Activated naive CD4-positive, alpha-beta T cell treated with anti-CD3 and anti-CD28 coated beads, Interleukin-2, amount 10 ng/mL, durations not matched to agents 7 days and 5 days (primary cell): ENCODE measurements around the gene BNIPL.

Experiments
- CTCF ChIA-PET: fragments of 350-600 bp; sonication (Branson Sonifier 250); formaldehyde crosslinking; loops from one replicate; lab custom pipeline; 2021; ENCODE audit warnings: antibody characterized with exemption; lab: Charles Lee
- DNase-seq: peaks from one replicate; pipeline ENCODE4 v3.0.0-alpha.2; 2020
- H3K27ac Mint-ChIP-seq: one replicate; pipeline ENCODE4 v1.8.0; 2021; ENCODE audit warnings: mild to moderate bottlenecking, moderate library complexity, mixed read lengths
- H3K27me3 Mint-ChIP-seq: one replicate; pipeline ENCODE4 v1.8.0; 2021; ENCODE audit warnings: mild to moderate bottlenecking, mixed read lengths
- H3K36me3 Mint-ChIP-seq: one replicate; pipeline ENCODE4 v1.8.0; 2021; ENCODE audit warnings: mixed read lengths
- H3K4me1 Mint-ChIP-seq: one replicate; pipeline ENCODE4 v1.8.0; 2021; ENCODE audit warnings: mixed read lengths
- H3K4me3 Mint-ChIP-seq: one replicate; pipeline ENCODE4 v1.8.0; 2021; ENCODE audit warnings: mild to moderate bottlenecking, moderate library complexity, mixed read lengths
- H3K9me3 Mint-ChIP-seq: one replicate; pipeline ENCODE4 v1.8.0; 2021; ENCODE audit warnings: mixed read lengths

BNIPL gene

GRCh38 chr1:151024540-151025146 is 11.7 kb upstream of the BNIPL start:
- peak overlapping the region; percentile 30 for H3K27ac Mint-ChIP-seq
- H3K4me3 Mint-ChIP-seq: peak overlapping the region; percentile 8
- H3K9me3 Mint-ChIP-seq: no peaks in the 10 kb centered on the region
- H3K36me3 Mint-ChIP-seq: peaks cover 22% of the 10 kb centered on the region
- CTCF ChIA-PET: interaction anchor here (0.6 to 4.7 kb wide), 25 partner anchors 8 to 227 kb away, joined by 3 to 41 read pairs (median 4); partner anchors contain the start of genes BNIPL, C1orf56, CDC42SE1 and LYSMD1
- H3K27me3 Mint-ChIP-seq: no peaks in the 10 kb centered on the region
- DNase-seq: peak; percentile 92
- H3K4me1 Mint-ChIP-seq: peaks cover 6% of the 10 kb centered on the region

- peak overlapping the region; percentile 26 for H3K27ac Mint-ChIP-seq
- peaks cover 6% of the 10 kb centered on the region for H3K4me1 Mint-ChIP-seq
- H3K27me3 Mint-ChIP-seq: no peaks in the 10 kb centered on the region
- H3K9me3 Mint-ChIP-seq: no peaks in the 10 kb centered on the region
- H3K36me3 Mint-ChIP-seq: peaks cover 30% of the 10 kb centered on the region
- H3K4me3 Mint-ChIP-seq: no peak overlapping the region
- CTCF ChIA-PET: interaction anchor here (0.6 to 4.7 kb wide), 7 partner anchors 11 to 73 kb away, joined by 3 to 41 read pairs (median 4); partner anchors contain the start of genes BNIPL, C1orf56, CDC42SE1 and MLLT11
- no peak for DNase-seq
Observed at GRCh38 chr1:151026460-151026859, 9.9 kb upstream of the BNIPL start.

GRCh38 chr1:151032164-151032563 is 4.2 kb upstream of the BNIPL start:
- H3K36me3 Mint-ChIP-seq: peaks cover 42% of the 10 kb centered on the region
- CTCF ChIA-PET: interaction anchor here (0.9 kb wide), 1 partner anchor 16 kb away, joined by 3 read pairs; the partner anchor contains the start of gene C1orf56
- H3K4me3 Mint-ChIP-seq: no peak overlapping the region
- peaks cover 5% of the 10 kb centered on the region for H3K4me1 Mint-ChIP-seq
- no peak for DNase-seq
- H3K9me3 Mint-ChIP-seq: no peaks in the 10 kb centered on the region
- H3K27me3 Mint-ChIP-seq: no peaks in the 10 kb centered on the region
- H3K27ac Mint-ChIP-seq: no peak overlapping the region

- Mint-ChIP-seq H3K27ac (no peak overlapping the region), H3K27me3 (no peaks in the 10 kb centered on the region), H3K36me3 (peaks cover 30% of the 10 kb centered on the region), H3K9me3 (no peaks in the 10 kb centered on the region), H3K4me1 (peaks cover 5% of the 10 kb centered on the region), H3K4me3 (no peak overlapping the region)
- CTCF ChIA-PET: no interaction called here
- no peak for DNase-seq
Observed at GRCh38 chr1:151035167-151035566, 1.2 kb upstream of the BNIPL start.

- H3K4me3 Mint-ChIP-seq: no peak overlapping the region
- H3K27me3 Mint-ChIP-seq: no peaks in the 10 kb centered on the region
- peaks cover 23% of the 10 kb centered on the region for H3K36me3 Mint-ChIP-seq
- peaks cover 5% of the 10 kb centered on the region for H3K4me1 Mint-ChIP-seq
- H3K9me3 Mint-ChIP-seq: no peaks in the 10 kb centered on the region
- no peak for DNase-seq
- CTCF ChIA-PET: interaction anchor here (3.3 kb wide), 1 partner anchor 12 kb away, joined by 16 read pairs; no protein-coding TSS in a partner anchor
- H3K27ac Mint-ChIP-seq: no peak overlapping the region
Observed at GRCh38 chr1:151037032-151037431, 646 bp downstream of the BNIPL start.

GRCh38 chr1:151039521-151039920 is 3.1 kb downstream of the BNIPL start:
- Mint-ChIP-seq H3K9me3 (no peaks in the 10 kb centered on the region), H3K27ac (no peak overlapping the region), H3K4me1 (peaks cover 18% of the 10 kb centered on the region), H3K27me3 (no peaks in the 10 kb centered on the region), H3K4me3 (no peak overlapping the region), H3K36me3 (peaks cover 12% of the 10 kb centered on the region)
- CTCF ChIA-PET: interaction anchor here (1.2 kb wide), 1 partner anchor 9 kb away, joined by 4 read pairs; no protein-coding TSS in a partner anchor
- no peak for DNase-seq

- Mint-ChIP-seq H3K4me1 (peaks cover 34% of the 10 kb centered on the region), H3K4me3 (no peak overlapping the region), H3K36me3 (peaks cover 3% of the 10 kb centered on the region), H3K27me3 (no peaks in the 10 kb centered on the region), H3K27ac (no peak overlapping the region), H3K9me3 (no peaks in the 10 kb centered on the region)
- CTCF ChIA-PET: interaction anchor here (1.0 to 1.4 kb wide), 4 partner anchors 17 to 29 kb away, joined by 3 to 4 read pairs (median 3); partner anchors contain the start of gene GABPB2
- peak; percentile 27 for DNase-seq
Observed at GRCh38 chr1:151043163-151043562, 6.8 kb downstream of the BNIPL start.

GRCh38 chr1:151047591-151047924 is 11.2 kb downstream of the BNIPL start, which contains the start of gene C1orf56:
C1orf56 (plus strand) TSS chr1:151047751; CDS start chr1:151047848, 97 bp downstream.
- Mint-ChIP-seq H3K27me3 (no peaks in the 10 kb centered on the region), H3K27ac (peak within 1 kb of the TSS; percentile 76), H3K4me3 (peak within 1 kb of the TSS; percentile 77), H3K4me1 (peaks cover 73% of the 10 kb centered on the region), H3K9me3 (no peaks in the 10 kb centered on the region), H3K36me3 (peaks cover 20% of the 10 kb centered on the region)
- CTCF ChIA-PET: interaction anchor here (0.9 to 4.6 kb wide), 10 partner anchors 10 to 109 kb away, joined by 3 to 22 read pairs (median 4); partner anchors contain the start of genes CDC42SE1, MINDY1, MLLT11 and TNFAIP8L2
- DNase-seq: peak; percentile 72

- CTCF ChIA-PET: interaction anchor here (0.6 to 4.6 kb wide), 13 partner anchors 9 to 293 kb away, joined by 3 to 22 read pairs (median 3); partner anchors contain the start of genes CDC42SE1, MINDY1, MLLT11 and SETDB1
- Mint-ChIP-seq H3K27ac (peak overlapping the region; percentile 76), H3K9me3 (no peaks in the 10 kb centered on the region), H3K4me3 (peak overlapping the region; percentile 77), H3K27me3 (no peaks in the 10 kb centered on the region), H3K4me1 (peaks cover 73% of the 10 kb centered on the region), H3K36me3 (peaks cover 25% of the 10 kb centered on the region)
- DNase-seq: peak; percentile 75
Observed at GRCh38 chr1:151047925-151048644, 11.7 kb downstream of the BNIPL start.

GRCh38 chr1:151048645-151049032 is 12.3 kb downstream of the BNIPL start:
- DNase-seq: no peak
- H3K4me3 Mint-ChIP-seq: peak overlapping the region; percentile 77
- H3K36me3 Mint-ChIP-seq: peaks cover 31% of the 10 kb centered on the region
- peak overlapping the region; percentile 76 for H3K27ac Mint-ChIP-seq
- CTCF ChIA-PET: interaction anchor here (0.6 to 4.6 kb wide), 10 partner anchors 9 to 292 kb away, joined by 3 to 22 read pairs (median 4); partner anchors contain the start of genes CDC42SE1, MINDY1 and SETDB1
- peaks cover 72% of the 10 kb centered on the region for H3K4me1 Mint-ChIP-seq
- H3K27me3 Mint-ChIP-seq: no peaks in the 10 kb centered on the region
- H3K9me3 Mint-ChIP-seq: no peaks in the 10 kb centered on the region

GRCh38 chr1:151049458-151049857 is 13.1 kb downstream of the BNIPL start:
- no peak for DNase-seq
- Mint-ChIP-seq H3K9me3 (no peaks in the 10 kb centered on the region), H3K4me1 (peaks cover 75% of the 10 kb centered on the region), H3K4me3 (no peak overlapping the region), H3K27me3 (no peaks in the 10 kb centered on the region), H3K27ac (peak overlapping the region; percentile 68), H3K36me3 (peaks cover 39% of the 10 kb centered on the region)
- CTCF ChIA-PET: interaction anchor here (0.6 to 4.6 kb wide), 3 partner anchors 11 to 163 kb away, joined by 4 to 22 read pairs (median 12); partner anchors contain the start of gene MLLT11

GRCh38 chr1:151050051-151050688 is 13.8 kb downstream of the BNIPL start:
- Mint-ChIP-seq H3K27ac (peak overlapping the region; percentile 47), H3K4me1 (peaks cover 82% of the 10 kb centered on the region), H3K36me3 (peaks cover 46% of the 10 kb centered on the region), H3K4me3 (no peak overlapping the region), H3K9me3 (no peaks in the 10 kb centered on the region), H3K27me3 (no peaks in the 10 kb centered on the region)
- CTCF ChIA-PET: interaction anchor here (3.0 to 4.6 kb wide), 2 partner anchors 10 to 25 kb away, joined by 12 to 22 read pairs; partner anchors contain the start of gene MLLT11
- DNase-seq: no peak

GRCh38 chr1:151051356-151052009 is 15.1 kb downstream of the BNIPL start:
- peaks cover 89% of the 10 kb centered on the region for H3K4me1 Mint-ChIP-seq
- no peaks in the 10 kb centered on the region for H3K27me3 Mint-ChIP-seq
- no peak for DNase-seq
- no peaks in the 10 kb centered on the region for H3K9me3 Mint-ChIP-seq
- H3K36me3 Mint-ChIP-seq: peaks cover 59% of the 10 kb centered on the region
- H3K4me3 Mint-ChIP-seq: no peak overlapping the region
- CTCF ChIA-PET: interaction anchor here (3.0 kb wide), 1 partner anchor 9 kb away, joined by 12 read pairs; the partner anchor contains the start of gene MLLT11
- H3K27ac Mint-ChIP-seq: peak overlapping the region; percentile 72
